Activated gamma-delta T cell treated with Interleukin-2 at 50 U/mL for 16 hours (primary cell): ENCODE measurements around the gene PIK3C2G.

Experiments
- DNase-seq: peaks from one replicate; pipeline ENCODE4 v3.0.0-alpha.2; 2020

Gene PIK3C2G

DNA sequence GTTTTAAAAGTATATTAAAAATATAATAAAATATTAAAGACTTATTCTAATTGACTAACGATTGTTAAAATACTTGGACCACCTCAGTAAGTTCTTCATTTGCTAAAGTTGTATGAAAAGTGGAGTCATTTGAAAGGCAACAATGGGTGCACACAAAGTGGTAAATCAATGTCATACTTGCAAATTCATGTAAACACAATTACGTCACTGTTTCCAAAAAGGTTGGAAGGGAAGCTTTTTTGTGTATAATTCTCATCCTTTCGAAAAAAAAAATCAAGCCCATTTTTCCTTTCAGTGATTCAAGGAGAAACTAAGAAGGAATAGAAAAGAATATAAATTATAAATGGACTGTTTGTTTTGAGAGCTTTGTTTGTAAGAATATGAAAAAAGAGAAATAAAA is 166.2 kb downstream of the PIK3C2G start:
- no peak for DNase-seq

DNA sequence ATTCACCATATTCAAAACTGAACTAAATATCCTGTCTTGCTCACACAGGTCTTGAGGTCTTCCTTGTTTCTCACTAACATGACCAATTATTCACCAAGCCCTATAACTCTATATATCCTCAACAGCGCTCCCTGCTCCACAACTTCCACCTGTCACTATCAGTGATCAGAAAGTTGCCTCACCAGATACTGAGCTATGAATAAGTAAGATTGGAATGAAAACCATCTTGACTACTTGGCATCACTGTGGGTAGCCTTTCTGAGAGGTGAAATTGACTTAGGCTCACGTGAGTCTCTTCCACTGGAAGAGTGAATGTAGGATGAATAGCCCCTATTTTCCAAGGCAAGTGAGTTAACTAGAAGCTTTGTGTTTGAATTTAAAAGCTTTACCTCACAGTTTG is 167.1 kb downstream of the PIK3C2G start:
- no peak for DNase-seq

DNA sequence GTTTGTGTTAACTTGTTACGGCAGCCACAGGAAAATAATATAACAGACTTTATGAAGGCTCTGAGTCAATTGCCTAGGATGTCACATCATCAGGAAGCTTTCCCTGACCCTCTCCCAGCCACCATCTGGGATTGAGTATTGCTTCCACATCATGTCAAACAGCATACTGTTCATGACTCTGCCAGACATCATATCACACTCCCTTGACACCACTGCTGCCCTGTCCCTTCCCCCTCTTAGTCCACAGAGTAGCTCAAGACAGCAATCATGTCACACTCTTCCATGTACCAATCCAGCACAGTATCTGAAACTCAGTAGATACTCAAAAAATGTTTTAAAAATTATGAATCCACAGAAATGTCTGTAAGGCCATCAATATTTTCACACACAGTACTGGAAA is 168.0 kb downstream of the PIK3C2G start:
- DNase-seq = no peak

- no peak for DNase-seq
Observed at GRCh38 chr12:18430425-18431048, 169.2 kb downstream of the PIK3C2G start.

DNA sequence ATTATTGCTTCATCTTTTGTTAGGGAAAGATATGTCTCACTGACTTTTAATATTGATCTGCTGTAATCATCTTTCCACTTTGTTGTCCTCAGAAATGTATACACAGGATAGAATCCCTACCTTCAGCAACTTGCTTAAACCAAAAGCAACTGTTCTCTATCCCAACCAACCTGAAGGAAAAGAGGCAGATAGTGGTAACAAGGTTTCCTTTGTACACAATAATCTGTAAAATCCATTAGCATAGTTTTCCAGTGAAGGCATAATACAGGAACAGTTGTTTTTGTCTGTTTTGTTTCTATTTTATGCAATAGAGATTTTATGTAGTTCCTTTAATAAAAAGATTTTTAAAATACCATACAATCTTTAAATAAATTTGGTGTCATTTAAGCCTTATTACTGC is 170.5 kb downstream of the PIK3C2G start:
- no peak for DNase-seq

DNA sequence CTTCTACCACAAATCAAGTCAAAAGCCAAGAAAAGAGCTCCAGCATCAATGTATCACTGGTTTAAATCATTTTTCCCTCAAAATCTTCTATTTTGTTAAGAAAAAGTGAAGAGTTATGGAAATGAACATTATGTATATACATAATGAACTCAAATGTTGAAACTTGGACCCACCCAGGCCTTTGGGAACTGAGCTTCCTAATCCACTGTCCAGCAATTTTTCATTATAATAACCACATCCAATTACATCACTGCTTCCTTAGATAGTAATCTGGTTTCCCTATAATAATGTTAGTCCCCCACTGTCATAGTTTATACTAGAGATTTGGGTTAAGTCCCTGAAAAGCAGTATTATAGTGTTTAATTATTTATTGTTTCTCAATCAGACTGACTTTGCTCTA is 170.9 kb downstream of the PIK3C2G start:
- DNase-seq = no peak

- no peak for DNase-seq
Observed at GRCh38 chr12:18436170-18436569, 174.9 kb downstream of the PIK3C2G start.

- no peak for DNase-seq
Observed at GRCh38 chr12:18439541-18439940, 178.2 kb downstream of the PIK3C2G start.

GRCh38 chr12:18443768-18444437 is 182.6 kb downstream of the PIK3C2G start:
- DNase-seq = no peak

DNA sequence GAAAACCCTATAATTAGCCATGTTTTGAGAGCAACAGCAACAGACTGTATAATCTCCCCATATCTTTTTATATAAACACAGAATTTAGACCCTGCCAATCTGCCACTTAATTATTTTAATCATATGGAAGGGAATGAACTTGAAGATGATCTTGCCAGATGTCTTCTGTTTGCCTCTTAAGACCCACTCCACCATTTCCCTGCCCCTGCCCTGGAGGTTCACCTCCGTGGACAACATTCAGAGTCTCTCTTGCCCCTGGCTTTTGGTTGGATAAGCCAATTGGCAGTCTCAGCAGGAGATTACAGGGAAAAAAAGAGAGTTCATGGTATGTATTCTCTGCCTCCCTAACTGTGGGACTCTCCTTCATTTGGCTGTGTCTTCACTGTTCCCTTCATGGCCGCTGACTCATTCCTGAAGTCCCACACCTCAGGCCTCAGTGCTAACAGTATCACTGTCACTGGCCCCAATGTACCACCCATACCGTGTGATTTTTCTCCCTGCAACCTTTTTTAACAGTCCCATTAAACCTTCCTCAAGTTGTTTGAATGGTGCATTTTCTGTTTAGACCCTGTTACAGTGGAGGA is 184.8 kb downstream of the PIK3C2G start:
- DNase-seq = no peak

DNA sequence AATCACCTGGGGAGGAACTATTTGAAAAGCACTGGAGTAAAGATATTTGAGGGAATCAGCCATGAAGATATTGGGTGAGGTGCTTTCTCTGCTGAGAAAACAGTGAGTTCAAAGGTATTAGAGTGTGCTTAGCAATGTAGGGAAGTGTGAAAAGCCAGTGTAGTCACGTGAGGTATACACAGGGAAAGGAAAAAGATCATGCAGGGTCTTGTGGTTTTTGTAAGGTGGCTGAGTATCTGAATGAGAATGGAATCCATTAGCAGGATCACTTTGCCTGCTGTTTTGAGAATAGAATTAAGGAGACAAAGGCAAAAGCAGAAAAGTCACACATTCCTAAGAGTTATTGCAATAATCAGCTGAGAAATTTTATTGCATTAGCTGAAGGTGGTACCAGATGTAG is 193.0 kb downstream of the PIK3C2G start:
- no peak for DNase-seq

DNA sequence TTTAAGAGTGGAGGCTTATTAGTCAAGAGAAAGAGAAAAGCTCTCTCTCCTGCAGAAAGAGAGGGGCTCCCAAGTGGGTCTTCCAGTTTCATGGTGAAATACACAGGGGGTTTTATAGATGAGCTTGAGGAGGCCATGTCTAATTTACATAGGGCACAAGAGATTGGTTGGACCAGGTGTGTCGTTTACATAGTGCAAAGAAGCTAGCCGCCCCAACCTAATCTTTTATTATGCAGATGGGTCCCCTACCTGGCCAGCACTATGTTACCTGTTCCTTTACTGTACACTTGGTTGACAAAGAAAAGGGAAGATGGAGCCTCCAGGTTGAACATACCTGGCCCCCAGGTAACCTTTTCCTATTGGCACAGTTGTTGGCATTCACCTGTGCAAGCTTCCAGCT is 195.0 kb downstream of the PIK3C2G start:
- DNase-seq = no peak

DNA sequence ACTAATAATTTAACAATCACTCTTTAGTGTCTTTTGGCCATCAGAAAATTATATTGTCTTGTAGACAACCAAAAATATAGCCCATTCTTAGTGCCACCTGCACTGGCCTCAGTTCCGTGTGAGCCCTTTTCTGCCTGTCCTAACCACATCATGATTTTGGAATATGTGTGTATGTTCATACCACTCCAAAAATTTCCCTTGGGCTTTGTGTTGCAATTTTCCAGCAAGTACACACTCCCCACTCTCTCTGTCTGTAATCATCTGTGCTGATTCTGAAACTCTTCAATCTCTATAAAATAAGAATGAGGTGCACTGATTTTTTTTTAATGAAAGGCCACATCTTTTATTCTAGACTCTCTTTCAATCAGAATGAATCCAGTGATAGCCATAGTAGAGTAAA is 196.0 kb downstream of the PIK3C2G start:
- DNase-seq = no peak

GRCh38 chr12:18461758-18462157 is 200.4 kb downstream of the PIK3C2G start:
- DNase-seq = no peak

DNA sequence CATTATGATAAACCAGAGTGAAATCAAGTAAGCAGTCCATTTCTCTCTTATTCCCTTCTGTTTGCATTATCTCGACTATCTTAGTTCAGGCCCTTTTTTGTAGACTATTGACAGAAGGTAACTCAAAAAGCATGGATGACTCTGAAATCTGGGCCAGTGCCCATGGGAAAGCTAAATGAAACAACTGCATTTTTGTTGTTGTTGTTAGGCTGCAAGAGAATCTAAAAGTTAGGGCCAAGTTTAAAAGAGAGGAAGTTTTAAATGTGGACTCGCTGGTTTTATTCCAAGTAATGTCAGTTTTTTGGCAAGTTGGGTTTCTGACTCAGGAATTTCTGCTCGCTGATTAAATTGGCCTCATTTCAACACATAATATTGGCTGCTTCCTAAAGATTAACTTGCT is 201.1 kb downstream of the PIK3C2G start:
- no peak for DNase-seq

GRCh38 chr12:18467620-18468245 is 206.4 kb downstream of the PIK3C2G start:
- DNase-seq = no peak

DNA sequence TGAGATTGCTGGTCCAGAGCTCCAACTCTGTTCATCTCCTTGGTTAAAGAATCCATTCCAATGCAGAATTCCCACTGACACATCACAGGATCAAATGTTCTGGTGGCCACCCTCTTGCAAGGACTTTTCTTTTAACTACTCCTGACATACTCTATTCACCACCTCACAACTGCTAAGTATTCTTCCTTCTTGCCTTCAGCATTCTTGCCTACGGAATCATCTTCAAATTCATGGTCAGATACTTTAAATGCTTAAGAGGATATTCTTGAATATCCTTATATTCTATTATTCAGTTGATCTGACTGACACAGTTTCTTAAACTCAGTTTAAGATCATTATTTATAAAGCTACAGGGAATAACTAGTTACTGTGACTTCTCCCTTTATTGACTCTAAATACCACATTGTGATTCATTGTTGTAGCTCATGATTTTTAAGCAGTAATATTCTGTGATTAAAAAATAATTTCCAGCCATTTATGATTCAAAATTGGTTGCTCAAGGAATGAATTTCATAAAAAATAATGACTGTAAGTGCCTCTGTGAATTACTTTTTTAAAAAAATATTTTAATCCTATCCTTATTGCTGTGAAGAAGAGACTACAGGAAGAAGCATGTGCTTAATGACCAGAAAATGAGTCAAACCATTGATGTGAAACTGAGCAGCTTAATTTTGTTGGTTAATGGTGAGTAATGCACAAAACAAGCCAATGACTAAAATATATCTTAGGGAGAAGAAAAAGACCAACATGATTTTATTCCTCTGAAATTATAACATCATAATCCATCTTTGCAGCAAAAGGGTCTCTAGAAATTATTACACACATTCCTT is 207.1 kb downstream of the PIK3C2G start:
- DNase-seq = no peak

DNA sequence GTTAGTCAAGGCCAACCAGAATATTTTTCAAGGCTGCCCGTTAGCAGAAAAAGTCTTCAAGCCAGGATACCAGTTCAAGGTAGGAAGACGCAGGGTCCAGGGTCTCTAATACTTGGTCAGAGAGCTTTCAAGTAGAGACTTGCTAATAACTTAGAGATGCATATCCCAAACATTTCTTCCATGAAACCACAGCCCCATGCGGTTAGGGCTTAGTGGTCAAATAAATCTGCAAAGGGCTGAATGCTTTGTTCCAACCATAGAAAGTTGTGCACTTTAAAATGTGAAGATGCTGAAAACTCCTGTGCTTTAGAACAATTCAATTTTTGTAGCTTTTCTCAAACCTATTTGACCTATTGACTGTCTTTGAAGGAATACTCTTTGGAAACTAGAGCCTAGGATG is 208.9 kb downstream of the PIK3C2G start:
- DNase-seq = no peak

DNA sequence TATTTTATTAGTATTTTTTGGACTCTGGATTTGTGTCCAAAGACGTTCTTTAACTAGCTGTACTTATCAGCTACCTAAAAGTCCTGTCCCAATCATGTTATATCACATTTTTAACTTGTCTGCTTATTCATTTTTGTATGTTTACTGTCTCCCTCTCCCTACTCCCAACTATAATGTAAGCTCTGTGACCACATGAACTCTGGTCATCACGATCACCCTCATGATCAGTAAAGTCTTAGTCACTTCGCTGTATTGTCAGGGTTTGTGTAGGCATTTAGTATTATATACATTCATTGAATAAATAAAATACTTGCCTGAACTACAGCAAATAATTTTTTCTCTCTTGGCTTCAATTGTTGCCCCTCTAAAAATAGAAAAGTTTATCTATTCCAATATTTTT is 211.0 kb downstream of the PIK3C2G start:
- no peak for DNase-seq

DNA sequence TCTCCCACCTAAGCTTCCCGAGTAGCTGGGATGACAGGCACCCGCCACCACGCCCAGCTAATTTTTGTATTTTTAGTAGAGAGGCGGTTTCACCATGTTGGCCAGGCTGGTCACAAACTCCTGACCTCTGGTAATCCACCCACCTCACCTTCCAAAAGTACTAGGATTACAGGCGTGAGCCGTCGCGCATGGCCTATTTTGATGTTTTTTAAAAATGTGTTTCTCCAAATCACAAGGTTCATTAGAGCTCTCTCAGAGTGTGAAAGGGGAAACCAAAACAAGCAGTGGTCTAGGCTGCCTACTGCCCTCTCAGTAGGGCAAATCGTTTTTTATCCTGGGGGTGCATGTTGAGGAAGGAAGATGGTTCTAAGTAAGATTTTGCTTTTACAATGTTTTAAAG is 211.5 kb downstream of the PIK3C2G start:
- no peak for DNase-seq

- no peak for DNase-seq
Observed at GRCh38 chr12:18476861-18477260, 215.5 kb downstream of the PIK3C2G start.

DNA sequence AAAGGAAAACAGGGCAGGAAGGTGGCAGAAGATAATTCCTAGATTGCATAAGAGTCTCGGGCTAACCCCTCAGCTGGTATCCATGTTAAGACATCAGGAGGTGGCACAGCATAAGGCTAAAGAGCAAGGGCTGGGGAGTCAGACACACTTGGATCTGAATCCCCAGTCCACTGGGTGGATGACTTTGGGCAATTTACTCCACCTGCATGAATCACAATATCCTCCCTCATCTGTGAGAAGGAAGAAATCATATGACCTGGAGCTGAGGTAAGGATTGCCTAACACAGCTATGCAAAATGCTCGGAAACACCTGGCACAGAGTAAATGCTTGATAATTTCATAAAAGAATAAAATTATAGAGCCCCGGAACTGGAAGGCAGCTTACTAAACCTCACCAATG is 217.9 kb downstream of the PIK3C2G start:
- no peak for DNase-seq

- no peak for DNase-seq
Observed at GRCh38 chr12:18482601-18483120, 221.3 kb downstream of the PIK3C2G start.
